MM.1S (cell line): ENCODE data around the gene COX4I1.

ENCODE experiments used
- DNase-seq: peaks from one replicate; pipeline ENCODE4 v3.0.0-alpha.2; 2015
- H2AFZ ChIP-seq: fragments of 300-600 bp; sonication (generic); 2 replicates; pipeline ENCODE4 v1.6.0; 2016; ENCODE audit warnings: antibody characterized with exemption, low read length
- H3F3A ChIP-seq: fragments of 300-600 bp; sonication (generic); 2 replicates; pipeline ENCODE4 v1.6.1; 2016; ENCODE audit warnings: mild to moderate bottlenecking, antibody characterized with exemption, low read length, moderate library complexity, mixed read lengths; ENCODE audit not compliant: insufficient read depth
- H3K27ac ChIP-seq: fragments of 300-600 bp; sonication (generic); 2 replicates; pipeline ENCODE4 v1.5.1; 2016; ENCODE audit warnings: mild to moderate bottlenecking, low read length
- H3K27me3 ChIP-seq: fragments of 300-600 bp; sonication (generic); replicated peaks from 2 replicates; pipeline ENCODE4 v1.6.0; 2016; ENCODE audit warnings: low read length; ENCODE audit not compliant: insufficient read depth
- H3K36me3 ChIP-seq: fragments of 300-600 bp; sonication (generic); replicated peaks from 2 replicates; pipeline ENCODE4 v1.6.1; 2016; ENCODE audit warnings: mild to moderate bottlenecking, low read length, mixed read lengths; ENCODE audit not compliant: insufficient read depth
- H3K4me1 ChIP-seq: fragments of 300-600 bp; sonication (generic); 2 replicates; pipeline ENCODE4 v1.6.1; 2016; ENCODE audit warnings: low read length, mixed read lengths
- H3K4me2 ChIP-seq: fragments of 300-600 bp; sonication (generic); 2 replicates; pipeline ENCODE4 v1.6.0; 2016; ENCODE audit warnings: low read depth, low read length
- H3K4me3 ChIP-seq: fragments of 300-600 bp; sonication (generic); 2 replicates; pipeline ENCODE4 v1.5.1; 2016; ENCODE audit warnings: low read length, mixed read lengths
- H3K79me2 ChIP-seq: fragments of 300-600 bp; sonication (generic); 2 replicates; pipeline ENCODE4 v1.6.1; 2016; ENCODE audit warnings: mixed run types, low read length, mixed read lengths
- H3K9ac ChIP-seq: fragments of 300-600 bp; sonication (generic); 2 replicates; pipeline ENCODE4 v1.6.1; 2016; ENCODE audit warnings: low read length, mixed read lengths
- H3K9me2 ChIP-seq: fragments of 300-600 bp; sonication (generic); replicated peaks from 2 replicates; pipeline ENCODE4 v1.6.1; 2016; ENCODE audit warnings: mild to moderate bottlenecking, low read length, mixed read lengths; ENCODE audit not compliant: insufficient read depth
- H3K9me3 ChIP-seq: fragments of 300-600 bp; sonication (generic); replicated peaks from 2 replicates; pipeline ENCODE4 v1.6.1; 2016; ENCODE audit warnings: mild to moderate bottlenecking, low read length, mixed read lengths; ENCODE audit not compliant: insufficient read depth
- H4K20me1 ChIP-seq: fragments of 300-600 bp; sonication (generic); 2 replicates; pipeline ENCODE4 v1.6.1; 2016; ENCODE audit warnings: mild to moderate bottlenecking, low read length, moderate library complexity, mixed read lengths; ENCODE audit not compliant: insufficient read depth
- EZH2 ChIP-seq: fragments of 300-600 bp; sonication (generic); optimal IDR thresholded peaks from 2 replicates; pipeline ENCODE3; 2017; ENCODE audit warnings: low read depth, mild to moderate bottlenecking, antibody characterized with exemption, low read length, mixed read lengths
- EZH2phosphoT487 ChIP-seq: fragments of 300-600 bp; sonication (generic); IDR thresholded peaks from 2 replicates; pipeline ENCODE4 v1.6.1; 2018; ENCODE audit warnings: antibody characterized with exemption, low read length
- TF ChIP-seq, protein P1 (sequence below): fragments of 300-600 bp; sonication (generic); IDR thresholded peaks from 2 replicates; pipeline ENCODE4 v1.5.1; 2016; ENCODE audit warnings: antibody characterized with exemption, low read length, mixed read lengths

Gene COX4I1

DNA sequence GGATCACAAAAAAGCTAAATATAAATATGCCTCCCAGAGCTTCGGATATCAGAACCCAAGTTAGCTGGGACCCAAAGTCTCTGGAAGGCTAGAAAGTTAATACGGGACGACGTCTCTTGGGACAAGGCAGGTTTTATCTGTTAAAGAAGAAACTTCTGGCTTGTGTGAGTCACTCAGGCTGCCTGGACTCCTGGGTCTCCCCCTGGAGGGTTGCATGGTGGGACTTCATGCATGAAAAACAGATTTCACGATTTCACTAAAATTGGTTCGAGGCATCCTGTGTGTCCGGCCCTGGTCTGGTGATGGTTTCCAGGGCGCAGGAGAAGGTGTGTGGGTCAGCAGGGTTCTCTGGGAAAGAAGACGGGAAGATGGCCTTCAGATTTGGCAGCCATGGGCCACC, 47.0 kb downstream of the COX4I1 start:
- no peak for DNase-seq
- no peaks in the 10 kb centered on the region for H3F3A ChIP-seq
- H3K9ac ChIP-seq = no peak overlapping the region
- no peaks in the 10 kb centered on the region for H3K9me2 ChIP-seq
- no peaks in the 10 kb centered on the region for H3K9me3 ChIP-seq
- no peak overlapping the region for H3K4me3 ChIP-seq
- no peak overlapping the region for H3K27ac ChIP-seq
- no peaks in the 10 kb centered on the region for H3K79me2 ChIP-seq
- no peaks in the 10 kb centered on the region for H3K4me1 ChIP-seq
- no peak overlapping the region for H3K4me2 ChIP-seq
- no peaks in the 10 kb centered on the region for H4K20me1 ChIP-seq
- no peaks in the 10 kb centered on the region for H3K36me3 ChIP-seq
- TF ChIP-seq EZH2 = no peak
- TF ChIP-seq, protein P1, sequence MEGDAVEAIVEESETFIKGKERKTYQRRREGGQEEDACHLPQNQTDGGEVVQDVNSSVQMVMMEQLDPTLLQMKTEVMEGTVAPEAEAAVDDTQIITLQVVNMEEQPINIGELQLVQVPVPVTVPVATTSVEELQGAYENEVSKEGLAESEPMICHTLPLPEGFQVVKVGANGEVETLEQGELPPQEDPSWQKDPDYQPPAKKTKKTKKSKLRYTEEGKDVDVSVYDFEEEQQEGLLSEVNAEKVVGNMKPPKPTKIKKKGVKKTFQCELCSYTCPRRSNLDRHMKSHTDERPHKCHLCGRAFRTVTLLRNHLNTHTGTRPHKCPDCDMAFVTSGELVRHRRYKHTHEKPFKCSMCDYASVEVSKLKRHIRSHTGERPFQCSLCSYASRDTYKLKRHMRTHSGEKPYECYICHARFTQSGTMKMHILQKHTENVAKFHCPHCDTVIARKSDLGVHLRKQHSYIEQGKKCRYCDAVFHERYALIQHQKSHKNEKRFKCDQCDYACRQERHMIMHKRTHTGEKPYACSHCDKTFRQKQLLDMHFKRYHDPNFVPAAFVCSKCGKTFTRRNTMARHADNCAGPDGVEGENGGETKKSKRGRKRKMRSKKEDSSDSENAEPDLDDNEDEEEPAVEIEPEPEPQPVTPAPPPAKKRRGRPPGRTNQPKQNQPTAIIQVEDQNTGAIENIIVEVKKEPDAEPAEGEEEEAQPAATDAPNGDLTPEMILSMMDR = no peak
- TF ChIP-seq EZH2phosphoT487 = no peak
- no peak overlapping the region for H2AFZ ChIP-seq
- peaks cover 87% of the 10 kb centered on the region for H3K27me3 ChIP-seq

DNA sequence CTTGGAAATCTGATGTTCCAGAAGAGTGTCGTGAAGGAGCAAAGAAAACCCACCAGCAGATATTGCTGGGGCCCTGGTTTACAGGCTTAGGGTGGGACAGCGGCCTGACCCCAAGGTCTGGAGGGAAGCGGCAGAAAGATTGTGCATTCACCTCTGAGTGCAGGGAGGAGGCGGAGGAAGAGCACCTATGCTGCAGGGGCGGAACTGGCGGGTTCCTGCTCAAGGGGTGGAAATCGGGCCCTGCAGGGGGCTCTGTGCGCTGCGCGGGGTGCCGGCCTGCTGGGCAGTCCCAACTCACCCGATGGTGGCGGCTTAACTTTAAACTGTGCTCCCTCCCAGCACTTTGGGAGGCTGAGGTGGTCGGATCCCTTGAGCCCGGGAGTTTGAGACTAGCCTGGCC, 47.5 kb downstream of the COX4I1 start:
- no peaks in the 10 kb centered on the region for H3K79me2 ChIP-seq
- DNase-seq = no peak
- H3K4me2 ChIP-seq = no peak overlapping the region
- no peaks in the 10 kb centered on the region for H3K36me3 ChIP-seq
- no peak overlapping the region for H3K9ac ChIP-seq
- H3K9me2 ChIP-seq = no peaks in the 10 kb centered on the region
- H3K9me3 ChIP-seq = no peaks in the 10 kb centered on the region
- H3K27me3 ChIP-seq = peaks cover 88% of the 10 kb centered on the region
- H2AFZ ChIP-seq = no peak overlapping the region
- TF ChIP-seq, protein P1 = no peak
- TF ChIP-seq EZH2 (no peak), EZH2phosphoT487 (no peak)
- H3F3A ChIP-seq = no peaks in the 10 kb centered on the region
- no peaks in the 10 kb centered on the region for H4K20me1 ChIP-seq
- no peaks in the 10 kb centered on the region for H3K4me1 ChIP-seq
- H3K4me3 ChIP-seq = no peak overlapping the region
- H3K27ac ChIP-seq = no peak overlapping the region

DNA sequence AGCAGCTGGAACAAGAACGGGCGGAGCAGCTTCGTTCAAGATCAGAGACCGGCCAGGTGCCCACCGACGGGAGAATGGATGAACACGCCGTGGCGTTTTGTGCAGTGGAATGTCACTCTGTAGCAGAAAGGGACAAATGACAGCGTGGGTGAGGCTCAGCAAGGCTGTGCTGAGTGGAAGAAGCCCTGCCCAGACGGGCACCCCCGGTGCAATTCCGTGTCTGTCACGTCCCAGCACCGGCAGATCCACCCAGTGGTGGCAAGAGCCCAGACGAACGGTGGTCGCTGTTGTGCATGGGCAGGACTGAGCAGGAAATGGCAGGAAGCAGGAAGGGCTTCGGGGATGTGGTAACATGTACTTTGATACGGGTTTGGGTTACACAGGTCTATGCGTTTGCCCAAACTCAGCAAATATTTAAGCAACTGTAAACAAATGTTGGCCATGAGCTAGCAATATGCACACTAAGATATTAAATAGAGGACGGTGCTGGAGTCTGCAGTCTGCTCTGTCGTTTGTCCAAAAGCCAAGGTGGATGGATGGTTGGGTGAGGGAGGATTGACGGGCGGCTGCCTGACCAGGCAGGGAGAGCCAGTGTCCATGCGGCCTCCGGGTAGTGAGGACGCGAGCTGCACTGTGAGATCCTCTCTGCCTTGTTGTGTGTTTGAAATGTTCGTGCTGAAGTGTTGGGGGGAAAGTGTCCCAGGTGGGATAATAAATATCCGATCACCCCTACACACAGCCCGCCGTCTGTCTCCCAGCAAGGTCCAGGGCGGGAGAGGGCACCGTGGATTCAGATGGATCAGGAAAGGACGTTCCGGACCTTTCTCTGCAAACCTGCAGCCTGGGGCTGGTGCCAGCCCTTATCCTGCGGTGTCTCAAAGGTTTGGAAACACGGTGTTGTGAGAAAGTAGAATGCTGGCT, 48.4 kb downstream of the COX4I1 start:
- peaks cover 87% of the 10 kb centered on the region for H3K27me3 ChIP-seq
- TF ChIP-seq, protein P1 = no peak
- TF ChIP-seq EZH2 (no peak), EZH2phosphoT487 (no peak)
- no peaks in the 10 kb centered on the region for H3F3A ChIP-seq
- no peaks in the 10 kb centered on the region for H3K79me2 ChIP-seq
- H3K9me2 ChIP-seq = no peaks in the 10 kb centered on the region
- H2AFZ ChIP-seq = no peak overlapping the region
- H3K4me2 ChIP-seq = no peak overlapping the region
- H3K9ac ChIP-seq = no peak overlapping the region
- H3K9me3 ChIP-seq = no peaks in the 10 kb centered on the region
- H3K27ac ChIP-seq = no peak overlapping the region
- no peak overlapping the region for H3K4me3 ChIP-seq
- no peaks in the 10 kb centered on the region for H4K20me1 ChIP-seq
- no peaks in the 10 kb centered on the region for H3K4me1 ChIP-seq
- no peak for DNase-seq
- H3K36me3 ChIP-seq = no peaks in the 10 kb centered on the region
